ENCODE measurements around the gene THEMIS2.
A peak's percentile ranks its signal among the peaks of the same experiment; 100 is the strongest.

The THEMIS2 gene

DNA sequence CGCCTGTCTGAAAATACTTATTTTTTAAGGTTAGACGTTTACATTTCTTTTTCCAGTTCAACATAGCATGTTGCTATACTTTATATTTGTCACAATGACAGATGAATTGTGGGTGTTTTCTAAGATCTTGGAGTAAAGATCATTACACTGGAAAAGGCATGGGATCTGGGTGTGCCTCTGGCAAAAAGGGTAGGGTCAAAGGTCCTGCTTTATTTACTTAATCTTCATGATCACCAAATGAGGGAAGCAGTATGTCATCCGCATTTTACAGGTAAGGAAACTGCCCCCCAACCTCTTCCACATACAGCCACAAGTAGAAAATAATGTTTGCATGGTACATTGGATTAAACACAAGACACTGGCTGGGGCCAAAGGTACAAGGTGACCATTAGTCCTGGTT lies 49.9 kb downstream of the THEMIS2 start:
- in situ Hi-C loops (cut with HindIII; ENCODE audit: low pct_unique_long_range_greater_than_20kb, low sequenced_read_pairs) = no loop called here
- DNase-seq (ENCODE audit: low read depth in 1 of 2, low spot score in 1 of 2) = no peak
- TF ChIP-seq JUND (IDR thresholded peaks at IDR 0.05; ENCODE audit: low read depth) = no peak

DNA sequence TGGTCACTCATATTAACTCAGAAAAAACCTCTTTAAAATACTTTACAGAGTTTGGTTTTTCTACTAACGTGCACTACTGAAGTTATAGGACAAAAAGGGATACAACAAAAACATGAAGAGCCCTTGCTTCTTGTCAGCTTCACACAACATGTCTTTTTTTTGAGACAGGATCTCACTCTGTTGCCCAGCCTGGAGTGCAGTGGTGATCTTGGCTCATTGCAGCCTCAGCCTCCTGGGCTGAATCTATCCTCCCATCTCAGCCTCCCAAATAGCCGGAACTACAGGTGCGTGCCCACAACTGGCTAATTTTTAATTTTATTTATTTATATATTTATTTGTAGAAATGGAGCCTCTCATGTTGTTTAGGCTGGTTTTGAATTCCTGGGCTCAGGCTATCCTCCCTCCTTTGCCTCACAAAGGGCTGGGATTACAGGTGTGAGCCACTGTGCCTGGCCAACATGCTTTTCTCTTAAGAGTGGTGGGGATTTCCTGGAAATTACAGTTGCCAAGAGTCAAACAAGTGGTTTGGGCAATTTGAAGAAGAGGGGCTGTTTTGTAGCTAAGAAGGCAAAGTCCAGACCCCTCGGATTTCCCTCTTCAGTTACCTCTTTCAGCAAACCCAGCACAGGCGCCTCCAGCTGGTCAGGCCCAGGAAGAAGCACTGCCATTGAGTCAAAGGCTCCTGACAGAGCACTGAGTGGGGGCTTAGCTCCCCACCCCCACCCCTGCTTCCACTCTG lies 56.0 kb downstream of the THEMIS2 start:
- TF ChIP-seq JUND (IDR thresholded peaks at IDR 0.05; ENCODE audit: low read depth) = no peak
- in situ Hi-C loops (cut with HindIII; ENCODE audit: low pct_unique_long_range_greater_than_20kb, low sequenced_read_pairs) = no loop called here
- DNase-seq (ENCODE audit: low read depth in 1 of 2, low spot score in 1 of 2) = no peak

DNA sequence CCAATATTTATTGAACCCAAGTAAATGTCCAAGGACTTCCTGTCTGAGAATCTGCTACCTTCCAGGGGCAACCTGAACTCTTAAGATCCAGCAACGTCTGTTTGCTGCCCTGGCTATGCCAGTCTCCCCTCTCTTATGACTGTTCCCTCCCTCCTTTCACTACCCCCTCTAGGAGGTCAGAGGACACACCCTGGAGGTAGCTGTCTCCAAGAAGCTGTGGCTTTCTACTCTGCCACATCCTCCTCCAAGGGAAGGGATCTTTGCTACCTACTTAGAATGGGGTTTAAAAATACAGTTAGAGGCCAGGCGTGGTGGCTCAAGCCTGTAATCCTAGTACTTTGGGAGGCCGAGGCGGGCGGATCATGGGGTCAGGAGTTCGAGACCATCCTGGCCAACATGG lies 58.8 kb downstream of the THEMIS2 start:
- no peak for DNase-seq (ENCODE audit: low read depth in 1 of 2, low spot score in 1 of 2)
- in situ Hi-C loops (cut with HindIII; ENCODE audit: low pct_unique_long_range_greater_than_20kb, low sequenced_read_pairs) = no loop called here
- no peak for TF ChIP-seq JUND (IDR thresholded peaks at IDR 0.05; ENCODE audit: low read depth)

DNA sequence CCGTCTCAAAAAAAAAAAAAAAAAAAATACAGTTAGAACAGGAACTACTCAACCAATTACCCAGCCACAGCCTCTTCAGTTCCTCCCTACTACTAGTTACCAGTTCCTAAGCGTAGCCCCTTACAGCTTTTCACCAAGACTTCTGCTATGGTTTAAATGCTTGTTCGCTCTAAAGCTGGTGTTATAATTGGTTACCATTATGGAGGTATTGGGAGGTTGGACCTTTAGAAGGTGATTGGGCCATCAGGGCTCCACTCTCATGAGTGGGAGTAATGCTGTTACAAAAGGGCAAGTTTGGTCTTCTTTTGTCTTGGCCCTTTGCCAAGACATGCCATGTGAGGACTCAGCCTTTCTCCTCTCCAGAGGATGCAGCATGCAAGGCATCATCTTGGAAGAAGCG lies 59.4 kb downstream of the THEMIS2 start:
- in situ Hi-C loops (cut with HindIII; ENCODE audit: low pct_unique_long_range_greater_than_20kb, low sequenced_read_pairs) = no loop called here
- TF ChIP-seq JUND (IDR thresholded peaks at IDR 0.05; ENCODE audit: low read depth) = no peak
- DNase-seq (ENCODE audit: low read depth in 1 of 2, low spot score in 1 of 2) = no peak

DNA sequence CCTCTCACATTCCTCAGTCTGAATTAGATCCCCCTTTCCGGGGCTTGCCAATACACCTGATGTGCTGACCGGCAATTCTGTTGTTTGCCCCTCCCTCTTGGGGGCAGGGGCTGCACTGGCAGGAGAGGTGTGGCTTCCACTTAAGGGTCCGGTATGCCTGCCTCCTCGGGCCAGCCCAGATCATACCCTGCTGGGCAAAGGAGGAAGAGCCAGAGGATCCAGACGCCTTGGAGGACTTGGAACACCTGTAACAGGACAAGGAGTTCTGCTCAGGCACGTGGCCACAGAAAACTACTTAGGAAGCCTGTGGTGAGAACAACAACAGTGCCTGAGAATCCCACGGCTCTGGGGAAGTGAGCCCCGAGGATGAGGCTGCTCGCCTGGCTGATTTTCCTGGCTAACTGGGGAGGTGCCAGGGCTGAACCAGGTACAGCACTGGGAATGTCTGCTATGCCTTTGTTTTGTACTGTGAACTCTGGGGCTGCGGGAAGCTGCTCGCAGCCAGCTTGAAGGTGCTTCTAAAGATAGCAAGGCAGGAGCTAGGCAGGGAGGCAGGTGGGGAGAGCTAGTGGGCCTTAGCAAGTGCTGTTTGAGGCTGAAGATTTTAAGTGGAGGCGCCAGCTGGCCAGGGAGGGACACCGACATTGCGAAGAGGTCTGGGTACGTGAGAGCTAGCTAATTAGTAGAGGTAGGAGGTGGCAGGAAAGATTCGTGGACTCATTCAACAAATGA lies 62.6 kb downstream of the THEMIS2 start, which contains the start of gene SMPDL3B:
SMPDL3B (plus strand) TSS at position 183 of the 732 bp plus-strand sequence; CDS start at position 367, 184 bp downstream.
- TF ChIP-seq JUND (IDR thresholded peaks at IDR 0.05; ENCODE audit: low read depth) = no peak
- DNase-seq (ENCODE audit: low read depth in 1 of 2, low spot score in 1 of 2) = peak; percentile 58 to 86

DNA sequence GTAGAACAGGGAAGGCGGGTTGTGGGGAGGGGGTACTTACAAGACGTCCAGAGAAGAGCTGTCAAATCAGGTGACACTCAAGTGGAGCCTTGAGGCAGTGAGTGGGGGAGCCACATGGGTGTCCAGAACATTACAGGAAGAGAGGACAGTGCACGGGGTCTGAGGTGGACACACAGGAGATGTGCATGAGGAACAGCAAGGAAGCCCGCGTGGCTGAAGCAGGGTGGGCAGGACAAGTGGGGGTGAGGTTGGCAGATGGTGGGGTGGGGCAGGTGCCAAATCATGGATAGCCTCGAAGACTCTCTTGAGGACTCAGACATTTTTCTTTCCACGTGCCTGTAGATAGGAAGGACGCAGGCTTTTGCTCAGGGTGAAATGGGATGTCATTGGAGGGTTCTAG lies 63.4 kb downstream of the THEMIS2 start:
- in situ Hi-C loops (cut with HindIII; ENCODE audit: low pct_unique_long_range_greater_than_20kb, low sequenced_read_pairs) = no loop called here
- DNase-seq (ENCODE audit: low read depth in 1 of 2, low spot score in 1 of 2) = no peak
- no peak for TF ChIP-seq JUND (IDR thresholded peaks at IDR 0.05; ENCODE audit: low read depth)

More for the DNA sequence above, 62.6 kb downstream of the THEMIS2 start, which contains the start of gene SMPDL3B:
- in situ Hi-C loops (cut with HindIII; ENCODE audit: low pct_unique_long_range_greater_than_20kb, low sequenced_read_pairs) = no loop called here

Measured in T47D (cell line).